GM18526 (cell line): Measurements from ENCODE around the gene MAGI2.

ENCODE experiments used
- POLR2A ChIP-seq: IDR thresholded peaks from 3 replicates; pipeline ENCODE4 v1.6.1; 2011; ENCODE audit not compliant: insufficient read length; ENCODE audit errors: extremely low read depth

MAGI2 gene

DNA sequence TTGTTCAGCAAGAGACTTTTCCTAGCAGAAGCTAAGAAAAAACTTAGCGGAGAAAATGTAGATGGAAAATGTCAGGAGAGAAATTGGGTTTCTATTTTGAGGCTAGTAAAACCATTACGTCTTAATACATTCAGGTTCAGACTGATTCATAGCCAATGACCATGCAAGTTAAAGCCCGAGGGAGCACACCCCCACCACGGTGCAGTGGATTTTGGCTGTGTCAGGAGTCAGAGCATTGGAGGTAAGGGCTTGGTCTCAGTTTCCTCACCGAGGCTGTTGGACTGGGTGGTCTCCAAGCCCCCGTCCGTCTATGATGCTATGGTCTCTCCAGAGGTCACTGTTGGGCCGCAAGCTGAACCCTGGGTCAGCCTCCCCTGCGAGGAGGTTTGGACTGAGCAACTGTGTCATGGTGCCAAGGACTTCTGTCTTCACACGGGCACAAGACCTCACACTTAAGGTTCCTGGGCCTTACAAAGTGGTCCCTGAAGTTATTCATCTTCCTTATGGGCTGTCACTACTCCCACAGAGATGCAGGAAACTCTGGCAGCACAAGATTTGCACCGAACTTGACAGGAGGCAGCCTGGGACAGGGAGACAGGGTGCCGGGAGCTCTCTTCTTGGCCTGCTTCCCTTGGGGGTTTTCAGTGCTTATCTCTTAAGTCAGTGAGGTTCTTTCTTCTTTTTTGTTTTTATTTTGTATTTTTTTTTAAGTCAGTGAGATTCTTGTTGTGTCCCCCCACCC is 1468.1 kb downstream of the MAGI2 start:
- no peak for TF ChIP-seq POLR2A

DNA sequence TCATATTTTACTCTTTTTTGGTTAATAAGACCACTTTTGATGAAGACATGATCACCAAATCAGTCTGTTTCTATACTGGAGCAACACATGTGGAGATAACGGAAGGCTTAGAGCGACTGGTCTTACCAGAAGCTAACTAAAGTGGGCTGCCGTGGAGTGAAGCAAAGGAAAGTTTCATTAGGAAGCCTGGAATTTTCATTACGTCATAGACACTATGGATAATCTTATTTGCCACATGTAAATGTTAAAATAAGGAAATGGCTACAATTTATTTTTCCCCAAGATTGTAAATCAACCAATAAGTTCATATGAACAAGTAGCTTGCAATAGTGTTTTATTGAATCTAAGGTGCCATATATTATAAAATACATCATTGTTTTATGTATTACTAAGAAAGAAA is 1469.5 kb downstream of the MAGI2 start:
- TF ChIP-seq POLR2A = no peak

DNA sequence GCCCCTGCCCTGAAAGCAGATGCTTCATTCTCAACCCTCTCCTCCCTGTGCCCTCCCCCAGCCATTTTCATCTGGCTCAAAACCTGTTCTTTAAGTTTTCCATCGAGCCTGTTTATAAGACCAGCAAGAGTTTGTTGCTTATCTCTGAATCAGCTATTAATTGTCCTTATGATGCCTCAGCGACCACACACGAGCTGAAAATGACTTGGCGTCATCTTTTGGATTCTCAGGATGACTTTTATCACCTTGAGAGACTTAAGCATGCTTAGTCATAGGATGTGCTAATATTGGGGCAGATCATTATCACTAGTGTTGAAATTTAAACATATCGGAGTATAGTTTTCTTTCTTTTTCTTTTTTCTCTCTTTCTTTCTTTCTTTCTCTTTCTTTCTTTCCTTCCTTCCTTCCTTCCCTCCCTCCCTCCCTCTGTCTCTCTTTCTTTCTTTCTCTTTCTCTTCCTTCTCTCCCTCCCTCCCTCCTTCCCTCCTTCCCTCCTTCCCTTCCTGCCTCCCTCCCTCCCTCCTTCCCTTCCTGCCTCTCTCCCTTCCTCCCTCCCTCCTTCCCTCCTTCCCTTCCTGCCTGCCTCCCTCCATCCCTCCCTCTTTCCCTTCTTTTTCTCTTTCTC is 1470.4 kb downstream of the MAGI2 start:
- TF ChIP-seq POLR2A = no peak

GRCh38 chr7:77980087-77980713 is 1473.3 kb downstream of the MAGI2 start:
- no peak for TF ChIP-seq POLR2A

DNA sequence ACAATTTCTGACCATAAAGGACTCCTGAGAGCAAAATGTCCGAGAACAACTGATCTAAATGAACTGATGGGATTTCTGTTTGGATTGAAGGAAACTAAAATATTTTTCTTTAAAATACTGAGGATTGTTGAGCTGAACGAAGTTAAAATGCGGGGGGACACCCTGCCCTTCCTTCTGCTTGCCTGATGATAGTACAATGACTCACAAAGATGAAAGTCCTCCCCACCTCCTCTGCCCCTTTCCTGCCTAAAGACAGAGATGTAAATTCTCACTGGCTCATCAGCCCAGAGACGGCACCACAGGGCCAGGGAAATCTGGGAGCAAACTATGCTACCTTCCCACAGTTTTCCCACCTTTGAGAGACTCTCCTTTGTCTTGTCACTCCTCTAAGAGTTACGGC is 1474.2 kb downstream of the MAGI2 start:
- TF ChIP-seq POLR2A = no peak

GRCh38 chr7:77975672-77976480 is 1477.6 kb downstream of the MAGI2 start:
- TF ChIP-seq POLR2A = no peak

DNA sequence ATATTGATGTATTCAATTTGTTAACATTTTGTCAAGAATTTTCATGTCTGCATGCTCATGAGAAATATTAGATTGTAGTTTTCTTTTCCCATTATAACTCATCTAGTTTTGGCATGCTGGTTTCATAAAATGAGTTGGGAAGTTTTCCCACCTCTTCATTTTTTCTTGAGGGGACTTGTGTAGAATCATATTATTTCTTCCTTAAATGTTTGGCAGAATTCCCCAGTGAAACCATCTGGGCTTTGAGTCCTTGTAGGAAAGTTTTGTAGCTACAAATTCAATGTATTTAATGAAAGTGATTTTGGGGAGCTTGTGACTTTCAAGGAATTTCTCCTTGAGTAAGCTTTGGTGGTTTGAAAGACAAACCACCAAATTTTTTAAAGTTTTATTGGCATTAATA is 1481.7 kb downstream of the MAGI2 start:
- TF ChIP-seq POLR2A = no peak

- no peak for TF ChIP-seq POLR2A
These were observed 1486.0 kb downstream of the MAGI2 start for GRCh38 chr7:77967429-77967828.
